ENCODE results near the gene CX3CR1.

CX3CR1 gene

DNA sequence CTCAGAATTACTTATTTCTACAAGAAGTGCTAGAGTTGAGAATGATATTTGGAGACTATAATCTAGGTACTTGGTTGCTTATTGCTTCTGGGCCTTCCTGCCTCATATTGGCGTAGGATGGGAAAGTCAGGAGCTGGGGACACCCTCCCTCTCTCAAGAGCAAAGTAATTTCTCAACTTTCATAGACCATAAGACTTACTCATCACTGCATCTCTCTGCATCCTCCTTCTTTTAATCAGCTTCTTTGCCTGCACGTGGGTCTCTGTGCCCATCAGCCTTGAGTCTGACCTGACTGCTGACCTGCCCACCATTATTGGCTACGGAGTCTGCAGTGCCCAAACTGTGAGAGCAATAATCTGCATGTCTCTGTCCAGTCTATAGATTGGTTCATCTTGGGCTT, 60.1 kb downstream of the CX3CR1 start:
- DNase-seq = no peak

DNA sequence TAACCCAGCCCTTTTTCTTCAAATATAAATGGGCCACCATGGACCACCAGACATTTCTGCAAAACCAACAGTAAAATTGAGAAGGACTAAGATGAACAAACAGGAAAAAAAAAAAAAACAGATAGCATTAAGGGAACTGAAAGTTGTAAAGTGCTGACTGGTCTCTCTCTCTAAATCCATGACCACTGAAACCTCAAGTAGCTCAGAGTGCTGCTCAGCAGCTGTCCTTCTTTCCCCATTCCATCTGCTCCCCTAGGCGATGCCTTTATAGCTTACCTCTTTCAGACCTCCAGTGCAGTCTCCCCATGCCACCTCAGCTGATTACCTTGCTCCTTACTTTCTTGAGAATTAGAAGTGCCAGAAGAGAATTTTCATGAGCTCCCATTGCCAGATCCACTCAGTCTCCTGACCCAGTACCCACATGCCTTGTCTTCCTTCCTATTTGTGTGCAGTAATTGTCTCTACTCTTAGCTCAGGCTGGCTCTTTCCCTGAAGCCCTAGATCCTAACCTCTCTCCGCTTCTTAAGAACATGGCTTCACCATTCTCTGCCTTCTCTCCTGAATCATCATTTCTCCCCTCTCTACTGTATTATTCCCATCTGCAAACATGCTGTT, 63.6 kb downstream of the CX3CR1 start:
- DNase-seq = no peak

DNA sequence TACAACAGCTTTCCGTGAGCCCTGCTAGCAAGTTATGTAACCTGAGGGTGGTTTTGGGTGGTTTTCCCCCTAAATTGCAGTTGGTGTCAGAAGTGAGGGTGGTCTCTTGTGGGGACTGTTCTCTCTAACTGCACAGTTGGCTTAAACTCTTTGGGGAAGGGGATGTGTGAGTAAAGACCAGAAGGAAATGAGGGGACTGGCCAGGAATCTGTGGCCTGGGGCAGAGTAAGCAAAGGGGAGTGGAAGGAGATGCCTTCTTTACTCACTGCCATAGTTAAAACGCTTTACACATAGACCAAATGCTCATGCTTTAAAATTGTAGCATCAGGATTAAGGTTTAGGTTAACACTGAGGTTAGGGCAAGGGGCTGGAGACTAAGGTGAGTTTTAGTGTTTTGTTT, 66.2 kb downstream of the CX3CR1 start:
- no peak for DNase-seq
